ENCODE data around the gene RMND5A.

The RMND5A gene, protein sequence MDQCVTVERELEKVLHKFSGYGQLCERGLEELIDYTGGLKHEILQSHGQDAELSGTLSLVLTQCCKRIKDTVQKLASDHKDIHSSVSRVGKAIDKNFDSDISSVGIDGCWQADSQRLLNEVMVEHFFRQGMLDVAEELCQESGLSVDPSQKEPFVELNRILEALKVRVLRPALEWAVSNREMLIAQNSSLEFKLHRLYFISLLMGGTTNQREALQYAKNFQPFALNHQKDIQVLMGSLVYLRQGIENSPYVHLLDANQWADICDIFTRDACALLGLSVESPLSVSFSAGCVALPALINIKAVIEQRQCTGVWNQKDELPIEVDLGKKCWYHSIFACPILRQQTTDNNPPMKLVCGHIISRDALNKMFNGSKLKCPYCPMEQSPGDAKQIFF

DNA sequence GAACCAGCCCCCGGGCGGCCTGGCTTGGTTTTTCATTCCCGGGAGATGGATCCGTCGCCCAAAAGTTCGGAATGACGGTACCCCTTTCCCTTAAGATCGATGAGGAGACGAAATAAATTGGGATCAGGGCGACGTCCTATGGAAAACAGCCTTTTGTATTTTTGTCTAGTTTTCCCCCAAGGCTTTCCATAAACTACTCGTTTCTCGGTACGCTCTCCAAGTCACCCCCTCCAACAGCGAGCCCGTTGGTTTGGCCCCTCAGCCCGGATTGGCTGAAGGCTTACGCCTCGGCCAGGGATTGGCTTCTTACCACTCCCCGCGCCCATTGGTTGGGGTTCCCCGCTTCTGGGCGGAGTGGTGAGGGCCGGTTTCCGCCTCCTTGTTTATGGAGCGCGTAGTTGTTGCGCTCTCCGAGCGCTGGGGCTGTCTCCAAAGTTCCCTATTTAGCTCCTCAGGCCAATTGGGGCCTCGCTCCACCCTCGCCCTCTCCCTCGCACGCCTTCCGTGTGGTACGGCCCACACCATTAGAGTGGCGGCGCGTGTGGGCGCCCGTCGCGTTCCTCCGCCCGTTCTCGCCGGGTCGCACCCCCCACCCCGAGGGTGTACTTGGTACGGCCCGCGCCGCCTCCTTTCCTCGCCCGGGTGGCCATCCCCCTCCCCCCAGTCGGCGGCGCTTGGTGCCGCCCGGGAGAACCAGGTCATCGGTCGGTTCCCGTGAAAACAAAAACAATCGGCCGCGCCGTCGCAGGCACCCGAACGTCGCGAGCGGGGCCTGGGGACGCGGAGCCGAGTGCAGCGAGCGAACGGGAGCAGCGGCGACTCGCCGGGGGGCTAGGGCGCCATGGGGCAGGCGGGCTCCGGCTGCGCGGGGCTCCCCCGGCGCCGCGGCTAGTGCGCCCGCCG is at the start of gene RMND5A:
RMND5A (plus strand) TSS at position 655 of the 903 bp plus-strand sequence. CDS start 377 bp downstream, outside the sequence.
- DNase-seq (ENCODE audit: extremely low read depth, low read depth), result peak; percentile 41

DNA sequence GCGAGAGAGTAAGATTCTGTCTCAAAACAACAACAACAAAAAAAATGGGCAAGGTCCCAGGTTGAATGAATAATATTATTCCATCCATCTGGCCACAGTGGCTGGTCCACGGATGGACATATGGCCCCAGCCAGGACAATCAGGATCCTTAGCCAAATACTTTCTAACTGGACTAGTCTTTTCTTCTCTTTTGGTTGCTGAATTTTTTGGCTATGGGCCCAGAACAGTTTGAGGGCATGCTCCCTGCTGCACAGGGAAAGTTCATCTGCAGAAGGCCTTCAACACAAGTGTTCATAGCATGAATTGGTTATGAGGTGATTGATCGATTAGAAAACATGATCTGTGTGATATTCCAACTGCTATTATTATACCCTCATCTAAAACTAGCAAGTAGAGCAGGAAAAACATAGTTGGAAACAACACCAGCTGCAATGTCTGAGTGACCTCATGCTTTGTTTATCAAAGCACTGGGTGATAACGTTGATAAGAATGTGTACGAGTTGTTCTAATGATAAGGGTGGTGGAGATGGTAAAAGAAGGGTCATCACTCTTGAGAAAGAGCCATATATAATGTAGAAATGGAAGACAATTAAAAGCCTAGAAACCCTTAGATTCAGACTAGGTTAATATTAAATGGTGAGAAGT is 48.6 kb upstream of the RMND5A start:
- TF ChIP-seq, protein P1, sequence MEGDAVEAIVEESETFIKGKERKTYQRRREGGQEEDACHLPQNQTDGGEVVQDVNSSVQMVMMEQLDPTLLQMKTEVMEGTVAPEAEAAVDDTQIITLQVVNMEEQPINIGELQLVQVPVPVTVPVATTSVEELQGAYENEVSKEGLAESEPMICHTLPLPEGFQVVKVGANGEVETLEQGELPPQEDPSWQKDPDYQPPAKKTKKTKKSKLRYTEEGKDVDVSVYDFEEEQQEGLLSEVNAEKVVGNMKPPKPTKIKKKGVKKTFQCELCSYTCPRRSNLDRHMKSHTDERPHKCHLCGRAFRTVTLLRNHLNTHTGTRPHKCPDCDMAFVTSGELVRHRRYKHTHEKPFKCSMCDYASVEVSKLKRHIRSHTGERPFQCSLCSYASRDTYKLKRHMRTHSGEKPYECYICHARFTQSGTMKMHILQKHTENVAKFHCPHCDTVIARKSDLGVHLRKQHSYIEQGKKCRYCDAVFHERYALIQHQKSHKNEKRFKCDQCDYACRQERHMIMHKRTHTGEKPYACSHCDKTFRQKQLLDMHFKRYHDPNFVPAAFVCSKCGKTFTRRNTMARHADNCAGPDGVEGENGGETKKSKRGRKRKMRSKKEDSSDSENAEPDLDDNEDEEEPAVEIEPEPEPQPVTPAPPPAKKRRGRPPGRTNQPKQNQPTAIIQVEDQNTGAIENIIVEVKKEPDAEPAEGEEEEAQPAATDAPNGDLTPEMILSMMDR (IDR thresholded peaks at IDR 0.05; ENCODE audit: low read depth, low read length, missing control alignments), result no peak
- H3K4me3 ChIP-seq (replicated peaks; ENCODE audit: low read depth, low read length), result no peak overlapping the region
- no peak for DNase-seq (ENCODE audit: extremely low read depth, low read depth)

More for the DNA sequence above, at the start of gene RMND5A:
- H3K4me3 ChIP-seq (replicated peaks; ENCODE audit: low read depth, low read length), result peak within 1 kb of the TSS; percentile 54

DNA sequence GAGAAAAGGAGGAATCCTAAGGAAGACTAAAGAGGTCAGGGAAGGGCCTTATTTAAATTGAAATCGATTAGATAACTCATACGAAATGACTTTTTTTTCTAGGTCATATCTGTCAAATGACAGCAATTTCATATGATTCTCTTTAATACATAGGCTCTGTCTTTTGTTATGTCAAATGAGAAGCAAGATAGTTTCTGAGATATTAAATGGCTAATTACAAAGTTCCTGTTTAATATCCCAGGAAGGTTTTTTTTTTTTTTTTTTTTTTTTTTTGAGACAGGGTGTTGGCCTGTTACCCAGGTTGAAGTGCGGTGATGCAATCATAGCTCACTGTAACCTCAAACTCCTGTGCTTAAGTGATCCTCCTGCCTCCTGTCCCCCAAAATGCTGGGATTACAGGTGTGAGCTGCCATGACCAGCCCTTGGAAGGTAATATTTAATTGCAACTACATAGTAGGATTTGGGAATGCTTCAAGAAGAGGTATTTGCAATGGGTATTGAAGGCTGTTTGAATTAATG is 48.0 kb upstream of the RMND5A start:
- no peak for DNase-seq (ENCODE audit: extremely low read depth, low read depth)
- no peak overlapping the region for H3K4me3 ChIP-seq (replicated peaks; ENCODE audit: low read depth, low read length)
- TF ChIP-seq, protein P1 (IDR thresholded peaks at IDR 0.05; ENCODE audit: low read depth, low read length, missing control alignments), result no peak

DNA sequence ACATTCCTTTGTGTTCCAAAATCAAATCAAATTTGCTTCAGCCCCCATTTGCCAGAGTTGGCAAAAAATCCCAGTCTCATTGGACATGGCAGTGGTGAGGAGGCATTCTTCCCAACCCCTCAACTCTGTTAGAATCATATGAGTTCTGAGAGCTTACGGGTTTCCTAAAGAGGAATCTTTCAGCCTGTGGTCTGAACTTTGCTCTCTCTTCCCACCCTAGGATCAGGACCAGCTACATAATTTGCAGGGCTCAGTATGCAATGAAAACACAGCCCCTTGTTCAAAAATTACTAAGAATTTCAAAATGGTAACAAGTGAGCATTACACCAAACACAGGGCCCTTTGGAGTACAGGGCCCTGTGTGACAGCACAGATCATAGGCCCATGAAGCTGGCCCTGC is 47.1 kb upstream of the RMND5A start:
- no peak overlapping the region for H3K4me3 ChIP-seq (replicated peaks; ENCODE audit: low read depth, low read length)
- DNase-seq (ENCODE audit: extremely low read depth, low read depth), result no peak
- TF ChIP-seq, protein P1 (IDR thresholded peaks at IDR 0.05; ENCODE audit: low read depth, low read length, missing control alignments), result no peak

DNA sequence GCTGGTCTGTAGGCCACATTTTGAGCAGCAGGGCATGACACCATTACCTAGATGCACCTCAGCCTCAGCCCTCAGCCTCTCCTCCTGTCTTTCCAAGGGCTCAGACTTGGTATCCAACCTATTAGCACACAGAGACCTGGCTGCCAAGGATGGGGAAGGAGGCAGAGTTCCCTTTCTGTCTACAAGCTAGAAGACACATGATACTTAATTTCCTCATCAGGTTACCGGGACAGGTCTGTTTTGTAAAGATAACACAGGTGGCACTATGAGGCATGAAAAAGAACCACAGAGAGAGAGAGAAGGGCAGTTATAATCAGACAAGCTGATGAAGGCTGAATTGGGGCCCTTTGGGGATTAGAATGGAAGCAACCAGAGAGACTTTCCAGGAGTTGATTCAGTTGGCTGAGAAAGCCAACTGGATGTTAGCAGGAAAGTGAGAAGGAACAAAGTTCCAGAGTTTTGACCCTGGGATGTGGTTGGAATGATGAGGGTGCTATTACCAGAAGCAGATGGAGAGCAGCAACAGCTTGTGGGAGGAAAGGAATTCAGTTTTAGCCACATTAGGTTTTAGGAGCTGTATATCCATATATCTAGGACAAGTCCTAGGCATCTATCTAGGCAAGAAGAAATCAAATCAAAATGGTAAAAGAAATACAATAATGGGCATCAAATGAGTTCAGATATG is 46.0 kb upstream of the RMND5A start:
- no peak for DNase-seq (ENCODE audit: extremely low read depth, low read depth)
- no peak overlapping the region for H3K4me3 ChIP-seq (replicated peaks; ENCODE audit: low read depth, low read length)
- TF ChIP-seq, protein P1 (IDR thresholded peaks at IDR 0.05; ENCODE audit: low read depth, low read length, missing control alignments), result no peak

DNA sequence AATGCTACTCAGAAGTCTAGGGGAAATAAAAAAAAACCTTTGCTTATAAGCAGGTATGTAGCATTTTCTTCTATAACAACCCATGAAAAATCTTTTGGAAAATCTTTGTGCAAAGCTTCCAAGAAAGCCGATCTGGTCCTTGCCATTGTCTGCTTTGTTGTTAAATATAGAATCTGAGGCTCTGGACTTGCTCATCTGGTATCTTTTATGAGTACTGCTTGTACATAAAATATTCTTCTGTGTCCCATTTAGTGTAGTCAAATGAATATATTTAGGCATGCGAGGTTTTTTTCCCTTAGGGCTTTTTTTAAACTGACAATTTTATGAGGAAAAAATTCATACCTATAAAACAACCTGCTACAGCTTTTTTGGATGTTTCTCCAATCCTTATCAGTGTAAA is 45.0 kb upstream of the RMND5A start:
- no peak for DNase-seq (ENCODE audit: extremely low read depth, low read depth)
- H3K4me3 ChIP-seq (replicated peaks; ENCODE audit: low read depth, low read length), result no peak overlapping the region
- TF ChIP-seq, protein P1 (IDR thresholded peaks at IDR 0.05; ENCODE audit: low read depth, low read length, missing control alignments), result no peak

Data from HFF-Myc (cell line).